ENCODE data around the gene IRX5. TPM values are rescaled to one million over a fixed set of nuclear protein-coding genes. Genes with fewer than 3 reads are reported as not detected.

IRX5 gene
- total RNA-seq, result 1 to 10 TPM in 1 of 2 donors, under 1 TPM in 1; 0.27 to 1.1 TPM
- long read RNA-seq, result 0 reads

GRCh38 chr16:54930005-54930868 lies at the start of gene IRX5:
Gene IRX5 (plus strand): TSS chr16:54930865. CDS start chr16:54931199, 334 bp downstream.
- peak; percentile 64 to 82 for ATAC-seq

GRCh38 chr16:54882556-54882955 lies 48.1 kb upstream of the IRX5 start:
- DNase-seq, result no peak
- intact Hi-C loops (cut with DNase I), result no loop called here
- ATAC-seq, result no peak

More at GRCh38 chr16:54930005-54930868, at the start of gene IRX5:
- intact Hi-C loops (cut with DNase I), result loop anchor here (10.0 kb wide), 1 partner anchor 645 kb away; the partner anchor contains the start of gene IRX3 (in 2 of the 2)
- peak; percentile 89 for DNase-seq

GRCh38 chr16:54883358-54883757 lies 47.3 kb upstream of the IRX5 start:
- ATAC-seq, result no peak
- no peak for DNase-seq
- intact Hi-C loops (cut with DNase I), result no loop called here

GRCh38 chr16:54886078-54886477 lies 44.6 kb upstream of the IRX5 start:
- DNase-seq (no peak), ATAC-seq (no peak)
- intact Hi-C loops (cut with DNase I), result no loop called here

- ATAC-seq, result no peak
- DNase-seq, result no peak
- intact Hi-C loops (cut with DNase I), result no loop called here
Measured at GRCh38 chr16:54890381-54890780, 40.3 kb upstream of the IRX5 start.

- no peak for ATAC-seq
- intact Hi-C loops (cut with DNase I), result no loop called here
- no peak for DNase-seq
Measured at GRCh38 chr16:54891346-54891745, 39.3 kb upstream of the IRX5 start.

- intact Hi-C loops (cut with DNase I), result no loop called here
- ATAC-seq (no peak), DNase-seq (no peak)
Measured at GRCh38 chr16:54892981-54893380, 37.7 kb upstream of the IRX5 start.

GRCh38 chr16:54897930-54898329 lies 32.7 kb upstream of the IRX5 start:
- DNase-seq (no peak), ATAC-seq (no peak)
- intact Hi-C loops (cut with DNase I), result no loop called here

- ATAC-seq (no peak), DNase-seq (no peak)
- intact Hi-C loops (cut with DNase I), result no loop called here
Measured at GRCh38 chr16:54901606-54902005, 29.1 kb upstream of the IRX5 start.

GRCh38 chr16:54903047-54903446 lies 27.6 kb upstream of the IRX5 start:
- intact Hi-C loops (cut with DNase I), result no loop called here
- ATAC-seq (no peak), DNase-seq (no peak)

GRCh38 chr16:54911079-54911478 lies 19.6 kb upstream of the IRX5 start:
- intact Hi-C loops (cut with DNase I), result no loop called here
- ATAC-seq, result no peak

GRCh38 chr16:54912720-54913119 lies 17.9 kb upstream of the IRX5 start:
- no peak for ATAC-seq
- intact Hi-C loops (cut with DNase I), result no loop called here
- no peak for DNase-seq

More at GRCh38 chr16:54911079-54911478, 19.6 kb upstream of the IRX5 start:
- no peak for DNase-seq

- no peak for DNase-seq
- intact Hi-C loops (cut with DNase I), result no loop called here
- no peak for ATAC-seq
Measured at GRCh38 chr16:54921206-54921824, 9.3 kb upstream of the IRX5 start.

- intact Hi-C loops (cut with DNase I), result no loop called here
- no peak for ATAC-seq
- DNase-seq, result no peak
Measured at GRCh38 chr16:54923055-54923473, 7.6 kb upstream of the IRX5 start.

- no peak for ATAC-seq
- DNase-seq, result no peak
- intact Hi-C loops (cut with DNase I), result no loop called here
Measured at GRCh38 chr16:54923988-54924387, 6.7 kb upstream of the IRX5 start.

GRCh38 chr16:54926166-54926838 lies 4.4 kb upstream of the IRX5 start:
- intact Hi-C loops (cut with DNase I), result no loop called here
- ATAC-seq, result no peak
- no peak for DNase-seq

- ATAC-seq (no peak), DNase-seq (no peak)
- intact Hi-C loops (cut with DNase I), result no loop called here
Measured at GRCh38 chr16:54927125-54928015, 3.3 kb upstream of the IRX5 start.

GRCh38 chr16:54928016-54928356 lies 2.7 kb upstream of the IRX5 start:
- ATAC-seq (no peak), DNase-seq (no peak)
- intact Hi-C loops (cut with DNase I), result no loop called here

Data from left cardiac atrium (tissue), 4 donors.